Right ventricle myocardium superior (tissue), 1 donor: ENCODE measurements around the gene MARCHF9. TPM values are rescaled to one million over a fixed set of nuclear protein-coding genes. Genes with fewer than 3 reads are reported as not detected.

Experiments
- ATAC-seq: fragments of 200-7000 bp; cut with Tn5 transposase; one replicate; pipeline ENCODE4 v1.9.1; 2020; ENCODE audit warnings: mild to moderate bottlenecking; ENCODE audit not compliant: poor library complexity
- DNase-seq: peaks from one replicate; pipeline ENCODE4 v3.0.0-alpha.2; 2020
- intact Hi-C: fragments of 100-400 bp; cut with DNase I; formaldehyde crosslinking; loops from one replicate; pipeline ENCODE4 v1.11.2; 2022
- total RNA-seq: library from RNA; stranded (reverse); fragmentation: NEBNext Ultra II Directional; extraction: Animal tissue kit (Norgen Biotek cat#: 25700); gene quantifications from one replicate; pipeline ENCODE4 v1.2.1, GENCODE V29; 2021
- donor health status: DM: no; HTN: yes; CAD: no; lungs with severe emphysema.

MARCHF9 gene
- total RNA-seq, 1 donor from 2014 or later, result 12.2 TPM

DNA sequence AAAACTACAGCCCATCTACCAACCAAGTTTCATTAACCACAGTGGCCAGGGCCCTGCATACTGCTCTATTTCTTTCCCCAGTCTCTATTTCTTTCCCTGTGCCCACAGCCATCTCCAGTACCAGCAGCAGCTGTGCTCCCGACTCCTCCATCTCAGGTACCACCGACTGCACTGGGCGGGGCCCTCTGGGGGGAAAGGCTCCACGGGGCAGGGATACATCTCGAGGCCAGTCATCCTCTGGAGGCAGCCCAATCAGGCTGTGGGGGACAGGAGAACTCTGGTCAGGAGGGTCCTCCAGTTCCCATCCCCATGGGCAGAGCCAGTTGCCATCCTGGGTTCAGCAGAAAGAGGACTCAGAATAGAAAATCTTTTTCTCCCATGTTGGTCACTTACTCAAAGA is 5.8 kb upstream of the MARCHF9 start:
- no peak for ATAC-seq
- intact Hi-C loops, result no loop called here
- DNase-seq, result no peak

DNA sequence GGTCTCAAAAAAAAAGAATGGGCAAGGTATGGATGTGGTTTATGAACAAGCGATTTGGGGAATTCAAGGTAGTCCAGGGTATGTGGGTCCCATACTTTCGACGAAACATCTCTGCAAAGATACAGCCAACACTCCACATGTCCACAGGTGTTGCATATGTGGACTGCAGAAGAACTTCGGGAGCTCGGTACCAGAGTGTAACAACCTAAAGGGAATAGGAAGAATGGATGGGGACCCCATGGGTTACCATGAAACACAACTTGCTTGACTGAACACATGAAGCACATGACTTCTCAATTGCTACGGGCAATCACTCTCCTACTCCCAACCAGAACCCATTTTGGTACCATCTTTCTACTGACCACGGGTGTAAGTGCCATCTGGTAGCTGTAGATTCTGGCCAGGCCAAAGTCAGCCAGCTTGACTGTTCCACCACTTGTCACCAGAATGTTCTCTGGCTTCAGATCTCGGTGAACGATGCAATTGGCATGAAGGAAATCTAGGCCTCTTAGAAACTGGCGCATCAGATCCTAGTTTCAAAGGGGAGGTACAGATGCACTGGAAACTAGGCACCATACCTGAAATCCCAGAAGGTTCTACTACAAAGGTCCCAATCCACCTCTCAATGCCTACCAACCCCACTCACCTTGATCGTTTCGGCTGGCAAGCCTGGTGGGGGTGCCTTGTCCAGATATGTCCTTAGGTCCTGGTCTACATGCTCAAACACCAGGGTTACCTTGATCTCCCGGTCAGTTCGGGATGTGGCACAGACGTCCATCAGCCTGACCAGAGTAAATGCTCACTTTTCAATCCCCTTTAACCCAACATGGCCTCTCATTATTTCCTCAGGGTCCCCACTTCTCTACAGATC is 4.1 kb upstream of the MARCHF9 start:
- intact Hi-C loops, result no loop called here
- DNase-seq (no peak), ATAC-seq (no peak)

DNA sequence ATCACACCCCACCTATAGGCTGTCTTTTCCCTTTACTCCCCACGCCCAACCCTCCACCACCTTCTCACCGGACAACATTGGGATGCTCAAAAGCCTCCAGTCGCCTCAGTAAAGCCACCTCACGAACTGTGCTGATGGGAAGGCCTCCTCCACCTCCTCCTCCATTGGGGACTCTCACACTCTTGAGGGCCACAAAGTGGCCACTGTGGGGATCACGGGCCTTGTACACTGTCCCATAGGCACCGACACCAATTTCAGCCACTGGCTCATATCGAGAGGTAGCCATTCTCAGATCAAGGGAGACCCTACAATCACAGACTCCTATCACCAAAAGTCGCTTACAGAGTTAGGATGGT is 3.5 kb upstream of the MARCHF9 start:
- DNase-seq, result no peak
- no peak for ATAC-seq
- intact Hi-C loops, result no loop called here

DNA sequence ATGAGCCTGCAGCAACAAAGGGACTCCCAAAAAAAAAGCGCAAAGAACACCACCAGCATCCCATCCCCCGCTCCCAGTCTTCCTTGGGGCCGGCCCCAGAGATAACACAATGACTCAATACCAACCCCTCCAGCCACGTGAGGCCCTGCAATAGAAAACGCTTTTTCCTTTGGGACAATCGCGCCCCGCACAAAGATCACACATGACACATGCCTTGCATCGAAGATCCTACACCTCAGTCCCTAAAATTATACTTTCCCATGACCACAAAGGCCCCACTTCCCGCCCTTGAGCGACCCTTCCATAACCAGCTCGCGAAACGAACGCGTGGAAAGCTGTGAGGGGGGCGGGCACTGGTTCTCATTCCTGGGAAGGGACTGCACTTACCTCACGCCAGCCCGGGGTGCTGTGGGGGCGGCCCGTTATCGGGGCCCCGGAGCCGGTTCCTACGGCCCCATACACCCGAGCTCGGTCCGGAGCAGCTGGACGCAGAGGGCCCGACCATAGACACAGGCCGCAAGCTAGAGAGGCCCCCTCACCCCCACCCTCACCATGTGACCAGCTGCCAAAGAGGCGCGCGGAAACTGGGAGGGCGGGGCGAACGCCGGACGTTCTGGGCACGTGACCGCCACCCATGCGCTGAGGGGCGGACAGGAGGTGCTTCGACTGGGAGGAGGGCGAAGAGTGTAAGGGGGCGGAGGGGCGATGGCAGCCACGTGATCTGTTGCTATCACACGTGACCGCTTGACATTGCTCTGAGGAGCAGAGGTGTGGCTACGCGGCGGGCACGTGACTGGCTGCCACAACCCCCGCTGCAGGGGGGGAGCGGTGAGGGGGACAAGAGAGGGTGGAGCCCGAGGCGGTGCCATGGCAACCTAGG is 2.9 kb upstream of the MARCHF9 start, which contains the start of gene CDK4:
CDK4 (minus strand) TSS at position 523 of the 880 bp plus-strand sequence. CDS start 593 bp downstream, outside the sequence.
- intact Hi-C loops, result no loop called here
- ATAC-seq (peak; percentile 90), DNase-seq (peak; percentile 100)

DNA sequence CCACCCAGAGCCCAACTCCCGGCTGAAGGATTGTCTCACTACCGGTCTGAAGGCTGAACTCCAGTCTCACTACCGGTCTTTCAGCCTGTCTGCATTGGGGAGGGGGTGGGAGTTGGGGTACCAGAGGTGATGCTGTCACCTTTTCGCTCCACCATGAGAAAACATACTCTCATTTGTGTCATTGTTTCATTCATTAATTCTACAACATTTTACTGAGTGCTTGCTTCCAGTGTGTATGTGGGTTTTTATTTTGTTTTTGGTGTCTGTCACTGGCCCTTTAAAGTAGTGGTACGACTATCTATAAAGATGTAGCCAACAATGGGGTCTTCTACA is 2.3 kb upstream of the MARCHF9 start:
- ATAC-seq, result no peak
- intact Hi-C loops, result no loop called here
- DNase-seq, result no peak

DNA sequence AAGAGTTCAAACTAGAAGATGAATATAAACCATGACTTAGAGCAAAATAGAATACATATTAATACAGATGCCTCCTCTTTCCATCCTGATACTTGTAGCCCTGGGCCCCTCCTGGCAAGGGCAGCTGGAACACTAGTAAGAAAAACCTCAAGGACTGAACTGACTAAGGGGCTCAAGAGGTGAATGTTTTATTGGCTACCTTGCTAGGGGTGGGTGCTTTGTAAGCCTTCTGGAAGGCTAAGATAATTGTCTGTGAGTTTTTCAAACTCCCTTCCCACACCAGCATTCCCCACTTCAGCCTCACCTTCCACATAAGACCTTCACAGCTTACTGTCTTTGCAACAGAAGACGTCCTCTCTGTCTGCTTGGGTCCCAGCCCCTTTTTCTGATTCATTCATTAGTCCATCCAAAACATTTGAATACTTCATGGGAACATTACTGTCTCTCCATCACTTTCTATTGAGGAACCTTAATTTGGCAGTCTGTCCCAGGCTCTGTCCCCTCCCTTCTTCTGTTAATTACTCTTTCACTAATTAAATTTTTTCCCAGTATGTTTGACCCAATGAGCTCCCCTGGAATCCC is 1.1 kb upstream of the MARCHF9 start:
- ATAC-seq, result no peak
- intact Hi-C loops, result no loop called here
- no peak for DNase-seq

DNA sequence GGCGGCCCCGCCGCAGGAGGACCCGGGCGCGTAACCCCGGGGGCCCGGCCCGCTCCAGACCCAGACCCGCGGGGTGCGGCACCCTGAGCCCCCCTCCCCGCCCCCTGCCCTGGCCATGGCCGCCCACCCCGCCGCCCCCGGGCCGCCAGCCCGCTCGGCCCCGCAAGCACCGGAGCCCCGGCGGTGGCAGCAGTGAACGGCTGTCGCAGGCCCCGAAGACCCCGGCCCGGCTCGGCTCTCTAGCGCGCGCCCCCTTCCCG is 221 bp downstream of the MARCHF9 start:
- DNase-seq, result no peak
- no peak for ATAC-seq
- intact Hi-C loops, result no loop called here

DNA sequence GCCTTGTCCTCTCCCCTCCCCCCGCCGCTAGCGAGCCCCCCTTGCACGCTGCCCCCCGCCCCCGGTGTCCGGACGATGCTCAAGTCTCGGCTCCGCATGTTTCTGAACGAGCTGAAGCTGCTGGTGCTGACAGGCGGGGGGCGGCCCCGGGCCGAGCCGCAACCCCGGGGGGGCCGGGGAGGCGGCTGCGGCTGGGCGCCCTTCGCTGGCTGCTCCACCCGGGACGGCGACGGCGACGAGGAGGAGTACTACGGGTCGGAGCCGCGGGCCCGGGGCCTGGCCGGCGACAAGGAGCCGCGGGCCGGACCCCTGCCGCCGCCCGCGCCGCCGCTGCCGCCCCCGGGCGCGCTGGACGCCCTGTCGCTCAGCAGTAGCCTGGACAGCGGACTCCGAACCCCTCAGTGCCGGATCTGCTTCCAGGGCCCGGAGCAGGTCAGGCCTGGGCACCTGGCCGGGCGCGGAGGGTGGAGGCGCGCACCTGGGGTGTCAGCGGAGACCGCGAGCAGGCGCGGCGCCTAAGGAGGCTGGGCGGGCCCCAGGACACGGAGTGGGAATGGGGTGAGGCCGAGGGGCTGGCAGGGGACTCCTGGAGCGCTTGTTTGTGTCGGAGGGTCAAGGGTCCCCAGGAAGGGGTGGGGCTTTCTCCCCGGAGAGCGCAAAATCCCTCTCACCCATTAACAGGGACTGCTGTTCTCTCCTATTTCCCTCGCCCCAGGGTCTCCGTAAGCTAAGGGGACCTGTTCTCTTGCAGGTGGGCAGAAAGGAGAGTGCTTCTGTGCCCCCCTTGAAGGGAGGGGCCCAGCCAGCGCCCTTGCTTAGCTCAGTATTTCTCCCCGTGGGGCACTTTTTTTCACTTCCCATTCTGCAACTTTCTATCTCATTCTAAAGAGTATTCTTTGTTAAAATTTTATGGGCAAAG is 810 bp downstream of the MARCHF9 start:
- no peak for DNase-seq
- no peak for ATAC-seq
- intact Hi-C loops, result no loop called here

DNA sequence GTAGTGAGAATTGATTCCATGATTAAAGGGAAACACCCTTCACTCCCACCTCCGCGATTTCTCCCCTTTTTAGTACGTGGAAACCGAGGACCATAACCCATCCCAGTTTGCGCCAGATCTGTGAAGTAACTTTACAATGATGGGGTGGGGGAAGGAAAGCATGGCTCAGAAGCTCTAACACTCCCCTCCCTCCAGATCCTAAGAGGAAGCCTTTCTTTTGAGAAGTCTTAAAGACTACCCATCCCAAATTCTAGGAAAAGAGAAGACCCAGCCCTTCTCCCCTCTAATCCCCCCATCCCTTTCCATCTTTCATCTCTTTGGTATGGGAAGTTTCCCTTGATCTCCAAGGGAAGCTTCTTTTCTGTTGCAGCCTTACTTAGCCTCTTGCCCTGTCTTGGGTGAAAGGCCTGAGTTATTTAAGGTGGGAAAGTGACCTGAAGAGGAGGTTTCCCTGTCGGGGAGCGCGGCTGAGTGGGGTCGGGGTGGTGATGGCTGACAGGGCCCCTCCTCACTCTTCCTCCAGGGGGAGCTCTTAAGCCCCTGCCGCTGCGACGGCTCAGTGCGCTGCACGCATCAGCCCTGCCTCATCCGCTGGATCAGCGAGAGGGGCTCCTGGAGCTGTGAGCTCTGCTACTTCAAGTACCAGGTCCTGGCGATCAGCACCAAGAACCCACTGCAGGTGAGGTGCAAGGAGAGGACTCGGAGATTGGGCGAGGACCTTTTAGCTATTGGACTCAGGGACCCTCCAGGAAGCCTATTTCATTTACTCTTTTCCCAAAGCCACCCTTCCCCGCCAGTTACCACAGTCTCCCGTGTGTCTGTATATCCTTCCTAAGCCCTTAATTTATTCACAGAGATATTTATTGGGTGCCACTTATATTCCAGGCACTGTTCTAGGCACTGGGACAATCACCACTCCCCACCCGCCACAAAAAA is 1.8 kb downstream of the MARCHF9 start:
- intact Hi-C loops, result no loop called here
- ATAC-seq (no peak), DNase-seq (no peak)

DNA sequence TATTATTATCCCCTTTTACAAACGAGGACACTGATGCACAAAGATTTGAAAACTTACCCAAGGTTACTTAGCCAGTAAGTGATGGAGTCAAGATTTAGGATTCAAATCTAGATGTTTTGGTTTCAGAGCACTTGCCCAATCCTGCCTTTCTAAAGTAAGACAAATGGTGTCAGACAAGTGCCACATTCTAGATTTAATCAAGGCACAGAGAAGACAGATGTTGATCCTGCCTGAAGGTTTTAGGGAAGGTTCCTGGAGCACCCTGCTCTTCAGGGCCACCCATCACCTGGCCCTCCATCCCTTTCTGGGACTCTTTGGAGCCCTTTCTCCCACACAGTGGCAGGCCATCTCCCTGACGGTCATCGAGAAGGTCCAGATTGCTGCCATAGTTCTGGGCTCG is 2.9 kb downstream of the MARCHF9 start:
- ATAC-seq (no peak), DNase-seq (no peak)
- intact Hi-C loops, result no loop called here

DNA sequence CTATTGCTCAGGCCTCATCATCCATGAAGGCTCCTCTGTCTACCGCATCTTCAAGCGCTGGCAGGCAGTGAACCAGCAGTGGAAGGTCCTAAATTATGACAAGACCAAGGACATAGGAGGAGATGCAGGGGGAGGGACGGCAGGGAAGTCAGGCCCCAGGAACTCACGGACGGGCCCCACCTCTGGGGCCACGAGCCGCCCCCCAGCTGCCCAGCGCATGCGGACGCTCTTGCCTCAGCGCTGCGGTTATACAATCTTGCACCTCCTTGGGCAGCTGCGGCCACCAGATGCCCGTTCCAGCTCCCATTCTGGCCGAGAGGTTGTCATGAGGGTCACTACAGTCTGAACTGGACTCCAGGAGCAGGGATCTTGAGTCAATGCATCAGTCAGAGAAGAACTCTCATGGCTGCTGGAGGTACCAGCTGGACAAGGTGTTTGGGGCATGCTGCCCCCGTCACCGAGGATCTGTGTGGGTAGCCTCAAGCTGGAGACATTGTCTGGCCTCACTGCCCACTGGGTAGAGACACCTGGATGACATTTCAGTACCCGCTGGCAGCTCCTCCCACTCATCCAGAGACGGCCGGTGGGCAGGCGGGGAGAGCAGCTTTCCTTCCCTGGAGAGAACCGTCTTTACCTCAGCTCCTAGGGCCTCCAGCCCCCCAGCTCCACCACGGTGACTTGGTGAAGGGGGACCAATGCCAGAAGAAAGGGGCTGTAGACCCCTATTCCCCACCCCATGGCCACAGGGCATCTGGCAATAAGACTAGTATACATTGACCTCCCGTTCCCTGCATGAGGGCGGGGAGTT is 3.9 kb downstream of the MARCHF9 start:
- ATAC-seq (no peak), DNase-seq (no peak)
- intact Hi-C loops, result no loop called here

DNA sequence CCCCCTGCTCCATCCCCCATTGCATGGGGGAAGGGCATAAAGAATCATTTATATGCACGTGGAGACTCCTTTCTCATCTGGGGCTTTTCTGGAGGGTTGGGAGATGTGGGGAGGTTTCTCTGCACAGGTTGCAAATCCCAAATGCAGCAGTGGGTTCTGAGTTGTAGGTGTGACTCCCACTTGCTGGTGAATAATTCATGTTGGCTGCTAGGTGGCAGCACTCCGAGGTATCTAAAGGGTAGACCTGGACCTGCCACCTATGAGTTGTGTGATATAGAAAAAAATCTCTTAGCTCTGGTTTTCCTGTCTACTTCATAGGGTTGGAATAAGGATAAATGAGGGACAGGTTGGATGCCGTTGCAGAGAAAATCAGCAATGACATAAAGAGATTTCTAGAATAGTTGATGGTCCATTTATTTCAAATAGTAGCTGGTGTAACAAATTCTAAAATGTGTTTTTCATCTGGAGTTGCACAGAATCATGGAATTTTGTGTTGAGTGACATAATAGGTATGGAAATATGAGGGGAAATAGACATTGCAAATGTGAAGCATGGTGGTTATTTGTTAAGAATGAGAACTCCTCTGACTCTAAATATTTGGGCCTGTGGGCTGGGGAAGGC is 4.6 kb downstream of the MARCHF9 start:
- ATAC-seq (no peak), DNase-seq (no peak)
- intact Hi-C loops, result no loop called here

DNA sequence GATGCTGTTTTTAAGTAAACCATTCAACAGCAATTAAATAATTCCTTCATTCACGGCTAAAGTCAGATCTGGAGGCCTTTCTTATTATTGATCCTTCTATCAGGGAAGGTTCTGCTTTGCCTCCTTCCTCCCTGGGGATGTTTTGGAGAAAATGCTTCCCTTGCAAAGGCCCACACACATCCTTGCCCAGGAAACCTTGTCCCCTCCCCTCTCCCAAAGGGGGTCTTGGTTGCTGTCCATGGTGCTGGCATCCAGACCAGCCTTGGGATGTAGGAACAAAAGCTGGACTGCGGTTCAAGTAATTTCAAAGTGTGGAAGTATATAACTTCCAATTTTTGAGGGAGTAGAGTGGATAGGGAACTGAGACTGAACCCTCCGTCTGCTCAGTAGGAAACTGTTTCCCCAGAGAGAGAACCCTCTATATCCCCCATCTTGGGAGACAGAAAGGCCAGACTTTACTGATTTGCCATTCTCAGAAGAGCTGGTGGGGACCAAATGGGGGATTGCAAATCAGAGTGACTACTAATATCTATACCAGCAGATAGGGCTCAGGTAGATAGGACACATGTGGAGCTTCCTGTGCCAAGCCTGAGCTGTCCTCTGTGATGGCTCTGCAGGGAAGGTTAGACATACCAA is 5.6 kb downstream of the MARCHF9 start:
- ATAC-seq (no peak), DNase-seq (no peak)
- intact Hi-C loops, result no loop called here

DNA sequence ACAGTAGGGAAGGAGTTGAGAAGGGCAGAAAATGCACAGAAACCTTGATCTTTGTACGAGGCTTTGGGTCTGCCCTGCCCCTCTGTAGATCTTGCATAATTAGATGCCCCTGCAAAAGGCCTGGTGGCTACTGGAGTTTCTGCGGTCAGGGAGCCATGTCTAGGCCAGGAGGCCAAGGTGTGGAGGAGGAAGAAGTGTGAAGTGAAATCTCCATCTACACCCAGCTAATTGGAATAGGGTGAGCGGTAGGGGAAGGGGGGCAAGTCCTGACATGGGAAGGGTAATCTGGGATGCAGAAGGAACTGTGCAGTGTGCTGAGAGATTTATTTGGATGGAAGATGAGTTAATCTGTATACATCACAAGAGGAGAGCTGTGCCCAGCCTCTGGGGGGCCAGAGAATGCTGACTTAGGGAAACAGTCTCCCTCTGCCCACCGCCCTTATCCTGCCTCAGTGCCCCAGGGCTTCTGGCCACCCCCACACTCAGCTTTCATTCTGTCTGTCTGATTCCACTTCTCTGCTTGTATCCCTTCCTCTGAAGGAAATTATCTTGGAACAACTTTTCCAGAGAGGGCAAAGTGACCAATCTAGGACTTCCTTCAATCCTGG is 6.6 kb downstream of the MARCHF9 start:
- DNase-seq (no peak), ATAC-seq (no peak)
- intact Hi-C loops, result no loop called here

DNA sequence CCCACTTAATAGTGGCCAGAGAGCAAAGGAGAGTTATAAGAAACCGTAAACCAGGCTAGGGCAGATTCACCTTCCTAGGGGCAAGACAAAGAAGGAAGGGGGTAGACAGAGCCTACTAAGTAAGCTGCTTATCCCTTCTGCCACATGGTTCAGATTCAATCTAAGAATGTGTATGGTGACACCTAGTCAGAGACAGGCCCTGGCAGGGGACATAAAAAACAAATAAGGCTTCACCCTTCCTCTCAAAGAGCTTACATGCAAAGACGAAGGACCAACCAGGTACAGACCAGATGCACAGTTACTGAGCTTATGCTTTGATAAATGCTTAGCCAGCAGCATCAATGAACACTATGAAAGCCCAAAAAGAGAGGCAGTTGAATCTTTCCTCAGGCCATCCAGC is 7.6 kb downstream of the MARCHF9 start:
- no peak for ATAC-seq
- intact Hi-C loops, result no loop called here
- no peak for DNase-seq
